ENCODE results near the gene ABCA2. TPM values are rescaled to one million over a fixed set of nuclear protein-coding genes. Genes with fewer than 3 reads are reported as not detected.
A peak's percentile ranks its signal among the peaks of the same experiment; 100 is the strongest.

The ABCA2 gene
- total RNA-seq, 1 donor from 2014 or later, result 62.4 TPM

DNA sequence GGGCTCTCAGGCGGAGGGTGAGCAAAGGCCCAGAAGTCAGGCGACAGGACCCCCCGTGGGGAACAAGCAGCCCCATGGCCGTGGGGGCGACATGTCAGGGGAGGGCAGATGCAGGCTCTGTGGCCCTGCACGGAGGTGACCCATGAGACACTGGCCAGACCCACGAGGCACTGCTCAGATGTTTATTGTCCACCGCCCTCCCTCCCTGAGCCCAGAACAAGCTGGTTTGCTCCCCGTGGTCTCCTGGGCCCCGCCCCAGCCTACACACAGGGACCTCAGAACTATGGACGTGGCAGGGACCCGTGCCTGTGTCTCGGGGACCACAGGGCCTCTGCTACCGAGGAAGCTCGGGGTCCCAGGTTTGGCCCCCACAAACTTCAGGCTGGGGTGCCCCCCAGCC, 2.0 kb upstream of the ABCA2 start:
- H3K27ac Mint-ChIP-seq (ENCODE audit: unreplicated experiment), result no peak overlapping the region
- peaks cover 7% of the 10 kb centered on the region for H3K4me1 Mint-ChIP-seq (ENCODE audit: low read depth)
- no peaks in the 10 kb centered on the region for H3K9me3 Mint-ChIP-seq (ENCODE audit: low read depth)
- DNase-seq (ENCODE audit: low spot score), result no peak
- no peaks in the 10 kb centered on the region for H3K27me3 Mint-ChIP-seq (ENCODE audit: low read depth)
- TF ChIP-seq, protein P1, sequence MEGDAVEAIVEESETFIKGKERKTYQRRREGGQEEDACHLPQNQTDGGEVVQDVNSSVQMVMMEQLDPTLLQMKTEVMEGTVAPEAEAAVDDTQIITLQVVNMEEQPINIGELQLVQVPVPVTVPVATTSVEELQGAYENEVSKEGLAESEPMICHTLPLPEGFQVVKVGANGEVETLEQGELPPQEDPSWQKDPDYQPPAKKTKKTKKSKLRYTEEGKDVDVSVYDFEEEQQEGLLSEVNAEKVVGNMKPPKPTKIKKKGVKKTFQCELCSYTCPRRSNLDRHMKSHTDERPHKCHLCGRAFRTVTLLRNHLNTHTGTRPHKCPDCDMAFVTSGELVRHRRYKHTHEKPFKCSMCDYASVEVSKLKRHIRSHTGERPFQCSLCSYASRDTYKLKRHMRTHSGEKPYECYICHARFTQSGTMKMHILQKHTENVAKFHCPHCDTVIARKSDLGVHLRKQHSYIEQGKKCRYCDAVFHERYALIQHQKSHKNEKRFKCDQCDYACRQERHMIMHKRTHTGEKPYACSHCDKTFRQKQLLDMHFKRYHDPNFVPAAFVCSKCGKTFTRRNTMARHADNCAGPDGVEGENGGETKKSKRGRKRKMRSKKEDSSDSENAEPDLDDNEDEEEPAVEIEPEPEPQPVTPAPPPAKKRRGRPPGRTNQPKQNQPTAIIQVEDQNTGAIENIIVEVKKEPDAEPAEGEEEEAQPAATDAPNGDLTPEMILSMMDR (IDR thresholded peaks at IDR 0.05), result no peak
- H3K36me3 Mint-ChIP-seq (ENCODE audit: low read depth), result no peaks in the 10 kb centered on the region
- no peak overlapping the region for H3K4me3 Mint-ChIP-seq (ENCODE audit: unreplicated experiment)

- H3K27ac Mint-ChIP-seq (ENCODE audit: unreplicated experiment), result no peak overlapping the region
Measured at GRCh38 chr9:137029058-137029936, 1.3 kb upstream of the ABCA2 start.

GRCh38 chr9:137028263-137029057, 423 bp upstream of the ABCA2 start:
- Mint-ChIP-seq H3K36me3 (ENCODE audit: low read depth) (no peaks in the 10 kb centered on the region), H3K4me1 (ENCODE audit: low read depth) (peaks cover 7% of the 10 kb centered on the region), H3K27ac (ENCODE audit: unreplicated experiment) (no peak overlapping the region), H3K27me3 (ENCODE audit: low read depth) (no peaks in the 10 kb centered on the region), H3K9me3 (ENCODE audit: low read depth) (no peaks in the 10 kb centered on the region), H3K4me3 (ENCODE audit: unreplicated experiment) (peak overlapping the region; percentile 68)
- TF ChIP-seq, protein P1 (IDR thresholded peaks at IDR 0.05), result no peak
- DNase-seq (ENCODE audit: low spot score), result no peak

More at GRCh38 chr9:137029058-137029936, 1.3 kb upstream of the ABCA2 start:
- no peaks in the 10 kb centered on the region for H3K36me3 Mint-ChIP-seq (ENCODE audit: low read depth)
- H3K4me1 Mint-ChIP-seq (ENCODE audit: low read depth), result peaks cover 7% of the 10 kb centered on the region
- no peak for DNase-seq (ENCODE audit: low spot score)
- H3K27me3 Mint-ChIP-seq (ENCODE audit: low read depth), result no peaks in the 10 kb centered on the region
- H3K9me3 Mint-ChIP-seq (ENCODE audit: low read depth), result no peaks in the 10 kb centered on the region
- TF ChIP-seq, protein P1 (IDR thresholded peaks at IDR 0.05), result peak; percentile 86
- peak overlapping the region; percentile 68 for H3K4me3 Mint-ChIP-seq (ENCODE audit: unreplicated experiment)

- H3K27ac Mint-ChIP-seq (ENCODE audit: unreplicated experiment), result no peak overlapping the region
- H3K36me3 Mint-ChIP-seq (ENCODE audit: low read depth), result no peaks in the 10 kb centered on the region
- H3K4me3 Mint-ChIP-seq (ENCODE audit: unreplicated experiment), result peak overlapping the region; percentile 74
- TF ChIP-seq, protein P1 (IDR thresholded peaks at IDR 0.05), result no peak
- no peaks in the 10 kb centered on the region for H3K27me3 Mint-ChIP-seq (ENCODE audit: low read depth)
- peaks cover 7% of the 10 kb centered on the region for H3K4me1 Mint-ChIP-seq (ENCODE audit: low read depth)
- H3K9me3 Mint-ChIP-seq (ENCODE audit: low read depth), result no peaks in the 10 kb centered on the region
- no peak for DNase-seq (ENCODE audit: low spot score)
Measured at GRCh38 chr9:137026828-137027227, 1.2 kb downstream of the ABCA2 start.

- Mint-ChIP-seq H3K4me3 (ENCODE audit: unreplicated experiment) (no peak overlapping the region), H3K27ac (ENCODE audit: unreplicated experiment) (no peak overlapping the region), H3K4me1 (ENCODE audit: low read depth) (peaks cover 7% of the 10 kb centered on the region), H3K27me3 (ENCODE audit: low read depth) (no peaks in the 10 kb centered on the region), H3K9me3 (ENCODE audit: low read depth) (no peaks in the 10 kb centered on the region), H3K36me3 (ENCODE audit: low read depth) (no peaks in the 10 kb centered on the region)
- no peak for DNase-seq (ENCODE audit: low spot score)
- TF ChIP-seq, protein P1 (IDR thresholded peaks at IDR 0.05), result no peak
Measured at GRCh38 chr9:137026384-137026783, 1.7 kb downstream of the ABCA2 start.

Data from chondrocyte (in vitro differentiated cells).